NT2/D1 (cell line): ENCODE data around the gene CENPX.
A peak's percentile ranks its signal among the peaks of the same experiment; 100 is the strongest.

Experiments
- DNase-seq: peaks from one replicate; pipeline ENCODE4 v3.0.0-alpha.2; 2011; ENCODE audit warnings: low read depth, low spot score
- H3K27me3 ChIP-seq: 2 replicates; pipeline ENCODE4 v1.6.0; 2011; ENCODE audit warnings: mild to moderate bottlenecking; ENCODE audit not compliant: insufficient read length, insufficient read depth
- H3K36me3 ChIP-seq: 2 replicates; pipeline ENCODE4 v1.6.1; 2011; ENCODE audit warnings: mild to moderate bottlenecking, low read length, mixed read lengths; ENCODE audit not compliant: insufficient read depth, insufficient read length
- H3K4me1 ChIP-seq: 2 replicates; pipeline ENCODE4 v1.5.1; 2011; ENCODE audit not compliant: insufficient read depth, insufficient read length
- H3K4me3 ChIP-seq: 2 replicates; pipeline ENCODE4 v1.5.1; 2011; ENCODE audit warnings: low read depth; ENCODE audit not compliant: insufficient read length
- H3K9ac ChIP-seq: 2 replicates; pipeline ENCODE4 v1.6.0; 2011; ENCODE audit warnings: low read depth; ENCODE audit not compliant: insufficient read length
- H3K9me3 ChIP-seq: 2 replicates; pipeline ENCODE4 v1.5.1; 2011; ENCODE audit warnings: mild to moderate bottlenecking, low read length; ENCODE audit not compliant: insufficient read depth
- SUZ12 ChIP-seq: IDR thresholded peaks from 2 replicates; pipeline ENCODE4 v1.6.1; 2011; ENCODE audit not compliant: insufficient read length, insufficient read depth; ENCODE audit errors: extremely low read depth
- YY1 ChIP-seq: IDR thresholded peaks from 2 replicates; pipeline ENCODE4 v1.6.1; 2011; ENCODE audit not compliant: insufficient read length, insufficient read depth
- ZNF274 ChIP-seq: IDR thresholded peaks from 2 replicates; pipeline ENCODE4 v1.6.1; 2011; ENCODE audit warnings: mild to moderate bottlenecking, low read depth, low read length

CENPX gene

GRCh38 chr17:81995463-81996231 is 27.0 kb downstream of the CENPX start:
- Histone ChIP-seq H3K9ac (peak overlapping the region; percentile 18), H3K36me3 (peaks cover 39% of the 10 kb centered on the region), H3K4me3 (no peak overlapping the region), H3K27me3 (no peaks in the 10 kb centered on the region), H3K4me1 (peaks cover 55% of the 10 kb centered on the region), H3K9me3 (no peaks in the 10 kb centered on the region; the same call in 1 of the 2 replicates)
- DNase-seq: no peak
- no peak for TF ChIP-seq SUZ12
- TF ChIP-seq ZNF274: no peak
- no peak for TF ChIP-seq YY1

GRCh38 chr17:81994593-81995462 is 27.9 kb downstream of the CENPX start:
- TF ChIP-seq YY1 (no peak), ZNF274 (no peak), SUZ12 (no peak)
- peaks cover 52% of the 10 kb centered on the region for H3K4me1 ChIP-seq
- peaks cover 46% of the 10 kb centered on the region for H3K36me3 ChIP-seq
- peak overlapping the region; percentile 18 for H3K9ac ChIP-seq
- H3K4me3 ChIP-seq: no peak overlapping the region
- H3K9me3 ChIP-seq: no peaks in the 10 kb centered on the region; the same call in 1 of the 2 replicates
- no peaks in the 10 kb centered on the region for H3K27me3 ChIP-seq
- no peak for DNase-seq

GRCh38 chr17:81993729-81994592 is 28.7 kb downstream of the CENPX start:
- Histone ChIP-seq H3K9me3 (no peaks in the 10 kb centered on the region; the same call in 1 of the 2 replicates), H3K27me3 (no peaks in the 10 kb centered on the region), H3K9ac (peak overlapping the region; percentile 51), H3K4me1 (peaks cover 53% of the 10 kb centered on the region), H3K36me3 (peaks cover 51% of the 10 kb centered on the region), H3K4me3 (no peak overlapping the region)
- no peak for TF ChIP-seq ZNF274
- TF ChIP-seq SUZ12: no peak
- DNase-seq: no peak

- TF ChIP-seq YY1: no peak
- no peak for TF ChIP-seq ZNF274
- no peak for TF ChIP-seq SUZ12
- Histone ChIP-seq H3K36me3 (peaks cover 47% of the 10 kb centered on the region), H3K9ac (peak overlapping the region; percentile 62)
Measured at GRCh38 chr17:81992306-81993102, 30.2 kb downstream of the CENPX start.

GRCh38 chr17:81991684-81992305 is 30.9 kb downstream of the CENPX start:
- no peak for TF ChIP-seq SUZ12
- TF ChIP-seq ZNF274: no peak
- TF ChIP-seq YY1: no peak
- DNase-seq: no peak
- peak overlapping the region; percentile 21 for H3K4me3 ChIP-seq
- peak overlapping the region; percentile 62 for H3K9ac ChIP-seq
- peaks cover 50% of the 10 kb centered on the region for H3K4me1 ChIP-seq
- H3K9me3 ChIP-seq: no peaks in the 10 kb centered on the region; the same call in 1 of the 2 replicates
- H3K27me3 ChIP-seq: no peaks in the 10 kb centered on the region
- H3K36me3 ChIP-seq: peaks cover 49% of the 10 kb centered on the region

More at GRCh38 chr17:81992306-81993102, 30.2 kb downstream of the CENPX start:
- Histone ChIP-seq H3K27me3 (no peaks in the 10 kb centered on the region), H3K4me1 (peaks cover 52% of the 10 kb centered on the region), H3K9me3 (no peaks in the 10 kb centered on the region; the same call in 1 of the 2 replicates), H3K4me3 (no peak overlapping the region)
- DNase-seq: no peak
